ENCODE results near the gene NIPAL4.

DNA sequence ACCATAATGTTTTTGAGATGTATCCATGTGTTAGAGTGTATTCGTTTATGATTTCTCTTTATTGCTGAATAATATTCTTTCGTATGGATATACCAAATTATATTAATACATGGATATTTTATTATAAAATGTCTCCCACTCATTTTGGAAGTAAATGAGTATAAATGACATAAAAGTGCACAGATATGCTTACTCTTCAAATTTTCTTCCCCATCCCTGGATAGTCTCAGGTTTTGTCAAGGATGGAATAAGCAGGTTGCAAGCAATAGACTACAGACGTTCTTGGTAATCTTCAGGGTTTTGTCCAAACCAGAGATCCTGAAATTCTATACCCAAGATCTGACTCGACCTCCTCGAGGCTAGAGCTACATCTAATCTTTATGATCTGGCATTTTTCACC lies 50.7 kb downstream of the NIPAL4 start:
- TF ChIP-seq, protein P1, sequence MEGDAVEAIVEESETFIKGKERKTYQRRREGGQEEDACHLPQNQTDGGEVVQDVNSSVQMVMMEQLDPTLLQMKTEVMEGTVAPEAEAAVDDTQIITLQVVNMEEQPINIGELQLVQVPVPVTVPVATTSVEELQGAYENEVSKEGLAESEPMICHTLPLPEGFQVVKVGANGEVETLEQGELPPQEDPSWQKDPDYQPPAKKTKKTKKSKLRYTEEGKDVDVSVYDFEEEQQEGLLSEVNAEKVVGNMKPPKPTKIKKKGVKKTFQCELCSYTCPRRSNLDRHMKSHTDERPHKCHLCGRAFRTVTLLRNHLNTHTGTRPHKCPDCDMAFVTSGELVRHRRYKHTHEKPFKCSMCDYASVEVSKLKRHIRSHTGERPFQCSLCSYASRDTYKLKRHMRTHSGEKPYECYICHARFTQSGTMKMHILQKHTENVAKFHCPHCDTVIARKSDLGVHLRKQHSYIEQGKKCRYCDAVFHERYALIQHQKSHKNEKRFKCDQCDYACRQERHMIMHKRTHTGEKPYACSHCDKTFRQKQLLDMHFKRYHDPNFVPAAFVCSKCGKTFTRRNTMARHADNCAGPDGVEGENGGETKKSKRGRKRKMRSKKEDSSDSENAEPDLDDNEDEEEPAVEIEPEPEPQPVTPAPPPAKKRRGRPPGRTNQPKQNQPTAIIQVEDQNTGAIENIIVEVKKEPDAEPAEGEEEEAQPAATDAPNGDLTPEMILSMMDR (IDR thresholded peaks at IDR 0.05) = no peak
- no peak for TF ChIP-seq EP300 (IDR thresholded peaks at IDR 0.05)
